Activated CD4-positive, alpha-beta T cell treated with anti-CD3 and anti-CD28 coated beads, Interleukin-10, Interleukin-2, amounts not matched to agents 100 ng/mL and 50 ng/mL, durations not matched to agents 16 hours and 8 hours (primary cell): ENCODE measurements around the gene RBM18.

Source experiments
- DNase-seq: peaks from one replicate; pipeline ENCODE4 v3.0.0-alpha.2; 2020

The RBM18 gene

DNA sequence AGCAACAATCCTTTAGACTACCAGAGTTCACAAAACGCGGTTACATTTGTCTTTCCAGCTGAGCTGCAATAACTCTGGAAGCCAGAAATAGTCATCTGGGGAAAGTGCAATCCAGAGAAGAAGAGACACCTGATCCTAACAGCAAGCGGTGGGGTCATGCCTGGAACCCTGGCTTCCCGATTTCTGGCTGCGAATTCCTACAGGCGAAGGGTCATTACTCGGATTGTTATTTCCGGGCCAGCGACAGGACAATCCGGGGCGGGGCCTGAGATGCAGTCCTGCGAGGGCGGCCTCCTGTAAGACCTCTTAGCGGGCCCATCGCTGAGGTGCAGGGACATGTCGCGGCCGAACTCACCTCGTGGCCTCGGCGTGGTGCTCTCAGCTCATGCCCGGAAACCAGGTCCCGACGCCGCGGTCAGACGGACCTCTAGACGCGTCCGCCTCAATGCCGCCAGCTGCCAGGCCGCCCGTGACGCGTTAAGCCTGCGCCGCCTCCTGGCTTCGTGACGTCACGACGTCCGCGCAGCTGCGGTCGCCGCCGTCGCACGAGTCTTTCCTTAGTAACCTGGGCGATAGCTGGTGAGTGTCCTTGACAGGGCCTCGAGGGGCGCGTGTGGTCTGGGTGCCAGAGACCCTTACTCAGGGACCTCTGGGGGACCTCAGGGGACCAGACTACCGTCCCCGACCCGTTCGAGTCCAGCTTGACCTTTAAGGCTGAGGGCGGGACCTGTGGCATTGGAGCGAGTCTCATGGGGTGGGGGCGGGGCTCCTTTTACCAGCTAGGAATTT, at the start of gene RBM18, which contains the start of gene MRRF:
Gene RBM18 (minus strand): TSS at position 481 of the 789 bp plus-strand sequence. CDS start 3,348 bp downstream, outside the sequence.
Gene MRRF (plus strand): TSS at position 523 of the 789 bp plus-strand sequence. CDS start 6,010 bp downstream, outside the sequence.
- peak; percentile 93 for DNase-seq

DNA sequence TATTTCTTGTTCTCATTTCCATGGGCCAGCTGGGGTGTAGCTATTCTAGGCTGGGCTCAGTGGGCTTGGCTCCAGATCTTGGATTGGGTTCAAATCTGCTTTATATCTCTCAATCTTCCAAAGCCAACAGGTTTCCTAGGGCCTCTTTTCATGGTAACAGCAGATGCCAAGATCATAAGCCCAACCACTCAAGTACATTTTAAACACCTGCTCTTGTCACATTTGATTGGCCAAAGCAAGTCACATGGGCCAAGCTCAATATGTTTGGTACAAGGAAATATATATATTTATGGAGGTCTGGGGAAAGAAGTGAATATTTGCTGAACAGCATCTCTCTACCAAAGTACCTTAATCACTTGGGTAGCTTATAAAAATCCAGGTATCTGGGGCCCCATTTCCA, 49.5 kb upstream of the RBM18 start:
- DNase-seq, result no peak

- DNase-seq, result no peak
Observed at GRCh38 chr9:122309861-122310260, 45.2 kb upstream of the RBM18 start.

- no peak for DNase-seq
Observed at GRCh38 chr9:122307925-122308324, 43.3 kb upstream of the RBM18 start.

DNA sequence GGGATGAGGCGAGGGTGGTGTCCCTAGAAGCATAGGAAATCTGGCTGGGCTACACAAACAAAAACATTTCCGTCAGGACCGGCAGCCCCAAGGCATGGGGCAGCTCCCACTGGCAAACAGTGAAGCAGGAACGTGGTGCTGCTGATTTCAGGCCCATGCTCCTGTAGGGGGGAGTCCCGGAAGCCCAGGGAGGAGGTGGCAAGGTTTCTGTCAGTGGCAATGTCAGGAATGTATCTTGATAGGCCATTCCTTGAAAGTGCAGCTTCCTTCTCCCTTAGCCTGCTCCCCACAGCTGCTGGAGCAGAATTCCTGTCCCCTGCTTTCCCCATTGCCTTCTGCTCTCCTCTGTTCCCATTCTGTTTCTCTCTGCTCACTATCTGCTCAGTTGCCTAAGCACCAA, 42.4 kb upstream of the RBM18 start:
- DNase-seq, result no peak

- no peak for DNase-seq
Observed at GRCh38 chr9:122302237-122303093, 37.8 kb upstream of the RBM18 start.

DNA sequence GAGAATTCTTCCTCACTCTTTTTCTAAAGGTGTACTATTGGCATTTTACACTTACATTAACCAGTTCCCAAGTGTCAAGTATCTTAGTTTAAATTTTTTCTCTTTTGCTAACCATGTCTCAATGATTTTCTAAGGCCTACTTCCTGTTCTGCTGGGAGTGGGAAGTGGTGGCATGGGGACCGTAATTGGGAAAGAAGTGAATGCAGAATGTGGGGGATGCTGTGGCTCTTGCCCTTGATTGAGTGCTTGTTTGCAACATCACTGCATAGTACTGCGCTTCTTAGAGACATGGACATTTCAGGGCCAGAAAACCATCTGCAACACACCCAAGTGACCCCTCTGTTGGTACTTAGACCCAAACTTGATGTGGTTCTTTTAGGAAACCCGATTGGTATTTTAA, 32.9 kb upstream of the RBM18 start:
- no peak for DNase-seq

DNA sequence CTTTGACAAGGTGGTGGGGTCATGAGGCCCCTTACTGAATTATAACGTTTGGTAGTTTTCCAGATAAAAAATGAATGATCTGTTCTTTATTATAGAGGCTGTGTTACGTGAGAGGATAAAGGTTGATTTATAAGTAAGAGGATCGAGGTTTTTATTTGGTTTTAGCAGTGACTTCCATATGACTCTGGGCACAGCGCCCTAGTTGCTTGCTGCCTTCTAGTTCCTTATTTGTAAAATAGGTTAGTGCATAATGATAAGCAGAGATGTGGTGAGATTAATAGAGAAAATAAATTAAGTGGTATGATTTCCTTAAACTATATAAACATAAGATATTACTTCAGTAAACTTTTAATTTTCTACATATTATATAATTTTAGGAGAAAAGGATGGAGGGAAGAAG, 29.9 kb upstream of the RBM18 start:
- DNase-seq, result no peak

DNA sequence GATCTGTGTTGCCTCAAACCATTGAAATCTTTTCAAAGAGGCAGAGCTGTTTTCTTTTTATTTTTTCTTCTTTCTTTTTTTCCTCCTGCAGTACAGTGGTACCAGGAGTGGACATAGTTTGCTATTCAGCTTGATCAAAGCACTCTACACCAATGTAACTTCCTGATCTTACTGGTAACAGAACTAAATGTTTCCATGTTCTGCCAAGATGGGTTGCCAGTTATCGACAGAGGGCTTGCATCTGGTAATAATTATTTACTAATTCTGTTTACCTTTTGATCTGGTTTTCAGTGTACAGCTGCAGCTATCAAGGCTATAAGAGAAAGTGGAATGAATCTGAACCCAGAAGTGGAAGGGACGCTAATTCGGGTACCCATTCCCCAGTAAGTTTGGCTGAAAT, 26.8 kb upstream of the RBM18 start:
- no peak for DNase-seq

DNA sequence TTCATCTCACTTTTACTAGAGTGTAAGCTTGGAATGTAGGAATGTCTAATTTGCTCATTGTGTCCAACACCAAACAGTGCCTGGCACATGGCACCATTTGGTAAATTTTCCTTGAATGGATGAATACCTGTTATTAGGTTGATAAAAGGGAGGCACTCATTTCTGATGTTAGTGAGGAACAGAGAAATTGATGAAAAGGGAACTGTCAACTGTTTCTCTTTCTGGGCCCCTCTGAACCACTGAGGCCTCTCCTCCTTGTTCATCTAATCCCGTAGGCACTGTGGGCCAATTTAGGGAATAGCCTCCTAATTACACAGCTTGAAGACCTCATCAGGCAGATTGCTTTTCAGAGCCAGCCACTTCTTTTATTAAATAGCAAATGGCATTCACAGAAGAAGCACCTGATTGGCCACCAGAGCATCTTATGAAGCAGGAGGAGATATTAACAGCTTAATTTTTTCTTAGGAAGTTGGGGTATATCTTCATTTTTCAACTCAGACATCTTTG, 22.6 kb upstream of the RBM18 start:
- DNase-seq, result no peak

DNA sequence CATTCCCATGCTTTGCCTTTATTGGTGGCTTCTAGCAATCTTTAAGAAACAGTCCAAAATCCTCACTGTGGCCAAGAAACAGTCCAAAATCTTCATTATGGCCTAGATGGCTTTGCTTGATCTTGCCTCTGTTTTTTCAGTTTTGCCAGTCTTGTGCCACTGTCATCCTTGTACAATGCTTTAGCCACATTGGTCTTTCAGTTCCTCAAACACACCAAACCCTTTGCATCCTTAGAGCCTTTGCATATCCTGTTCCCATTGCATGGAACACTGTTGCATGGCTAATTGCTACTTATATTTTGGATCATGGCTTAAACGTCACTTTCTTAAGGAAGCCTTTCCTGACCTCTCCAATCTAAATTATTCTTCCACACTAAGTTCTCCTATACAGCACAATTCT, 22.1 kb upstream of the RBM18 start:
- no peak for DNase-seq

GRCh38 chr9:122281368-122281767, 16.7 kb upstream of the RBM18 start:
- DNase-seq, result no peak

GRCh38 chr9:122277285-122277897, 12.8 kb upstream of the RBM18 start:
- no peak for DNase-seq

DNA sequence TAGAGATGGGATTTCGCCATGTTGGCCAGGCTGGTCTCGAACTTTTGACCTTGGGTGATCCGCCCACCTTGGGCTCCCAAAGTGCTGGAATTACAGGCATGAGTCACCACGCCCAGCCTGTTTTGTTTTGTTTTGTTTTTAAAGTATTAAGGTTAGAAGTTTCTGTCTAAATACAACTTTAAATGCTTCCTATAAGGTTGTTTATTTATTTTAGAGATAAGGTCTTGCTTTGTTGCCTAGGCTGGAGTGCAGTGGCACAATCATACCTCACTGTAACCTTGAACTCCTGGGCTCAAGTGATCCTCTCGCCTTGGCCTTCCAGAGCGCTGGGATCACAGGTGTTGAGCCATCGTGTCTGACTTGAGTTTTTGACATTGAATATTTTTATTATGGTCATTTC, 11.5 kb upstream of the RBM18 start:
- DNase-seq, result no peak

DNA sequence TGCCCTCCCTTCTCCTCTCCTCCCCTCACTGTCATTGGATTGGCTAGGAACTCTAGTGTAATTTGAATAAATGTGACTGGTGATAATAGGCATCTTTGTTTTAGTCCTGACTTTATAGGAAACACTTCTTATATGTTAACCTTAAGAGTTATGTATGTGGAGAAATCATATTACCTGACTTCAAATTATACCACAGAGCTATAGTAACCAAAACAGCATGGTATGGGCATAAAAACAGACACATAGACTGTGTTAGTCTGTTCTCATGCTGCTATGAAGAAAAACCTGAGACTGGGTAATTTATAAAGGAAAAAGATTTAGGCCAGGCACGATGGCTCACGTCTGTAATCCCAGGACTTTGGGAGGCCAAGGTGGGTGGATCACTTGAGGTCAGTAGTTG, 9.4 kb upstream of the RBM18 start:
- DNase-seq, result no peak

DNA sequence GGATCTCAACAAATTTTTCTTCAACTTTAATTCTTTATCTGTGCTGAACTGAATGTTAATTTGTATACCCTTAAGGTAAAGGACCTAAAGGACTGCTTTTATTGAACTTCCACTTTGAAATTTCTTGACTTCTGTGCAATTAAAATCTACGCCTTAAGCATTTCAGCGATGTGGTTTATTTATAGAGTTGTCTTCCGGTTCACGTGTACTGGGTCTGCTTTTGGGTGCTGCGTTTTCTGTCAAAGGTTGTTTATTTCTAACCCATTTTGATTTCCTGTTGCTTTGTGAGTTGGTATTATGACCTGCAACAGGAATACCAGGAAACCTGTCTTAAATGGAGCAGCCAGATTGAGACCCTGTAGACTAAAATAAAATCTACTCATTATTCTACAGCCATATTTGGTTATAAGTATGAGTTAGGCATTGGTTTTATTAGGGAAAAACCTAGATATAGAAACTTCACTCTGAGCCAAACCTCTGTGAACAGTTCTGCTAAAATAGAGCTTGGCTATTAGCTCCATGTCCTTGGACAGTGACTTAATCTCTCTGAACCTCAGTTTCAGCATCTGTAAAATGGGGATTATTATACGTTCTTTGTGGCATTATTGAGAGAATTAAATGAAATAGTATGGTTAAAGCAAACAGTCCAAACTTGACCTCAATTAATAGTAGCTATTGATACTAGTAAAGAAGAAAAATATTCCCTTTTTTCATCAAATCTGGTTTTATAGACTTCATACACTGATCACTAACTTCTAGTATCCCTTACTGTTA, 3.6 kb upstream of the RBM18 start:
- no peak for DNase-seq

DNA sequence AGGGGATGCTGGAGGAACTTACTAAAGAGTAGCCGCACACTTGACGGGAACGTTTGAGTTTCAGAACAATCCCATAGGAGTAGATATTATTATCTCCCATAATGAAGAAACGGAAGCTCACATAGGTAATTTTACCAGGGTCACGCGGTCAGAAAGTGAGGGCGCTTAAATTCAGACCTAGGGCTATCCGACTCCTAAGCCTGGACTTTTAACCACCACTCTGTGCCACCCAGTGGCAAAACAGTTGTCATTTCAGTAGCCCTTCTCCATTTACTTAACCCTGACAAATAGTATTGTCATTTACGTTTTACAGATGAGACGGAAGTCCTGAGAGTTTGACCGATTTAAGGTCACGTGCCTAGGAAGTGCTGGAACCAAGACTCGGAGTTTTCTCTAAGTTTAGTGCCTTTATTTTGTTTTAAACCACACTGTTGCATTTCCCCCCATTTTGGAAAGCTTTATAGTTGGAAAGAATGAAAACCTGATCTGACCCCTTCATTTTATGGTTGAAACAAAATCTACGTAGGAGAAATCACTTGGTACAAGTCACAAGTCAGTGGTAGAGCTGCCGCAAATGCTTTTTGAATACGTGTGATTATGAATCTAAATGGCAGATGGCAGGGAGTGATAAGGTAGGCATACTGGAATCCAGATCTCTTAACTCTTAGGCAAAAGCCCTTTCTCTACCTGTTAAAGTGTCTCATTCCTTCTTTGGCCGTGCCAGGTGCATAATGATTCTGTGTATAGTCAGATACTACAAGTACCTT, 692 bp upstream of the RBM18 start:
- peak; percentile 63 for DNase-seq

GRCh38 chr9:122263699-122264349, 816 bp downstream of the RBM18 start:
- DNase-seq, result peak; percentile 2

GRCh38 chr9:122262073-122262472, 2.6 kb downstream of the RBM18 start:
- DNase-seq, result no peak

- DNase-seq, result no peak
Observed at GRCh38 chr9:122261469-122261881, 3.2 kb downstream of the RBM18 start.

DNA sequence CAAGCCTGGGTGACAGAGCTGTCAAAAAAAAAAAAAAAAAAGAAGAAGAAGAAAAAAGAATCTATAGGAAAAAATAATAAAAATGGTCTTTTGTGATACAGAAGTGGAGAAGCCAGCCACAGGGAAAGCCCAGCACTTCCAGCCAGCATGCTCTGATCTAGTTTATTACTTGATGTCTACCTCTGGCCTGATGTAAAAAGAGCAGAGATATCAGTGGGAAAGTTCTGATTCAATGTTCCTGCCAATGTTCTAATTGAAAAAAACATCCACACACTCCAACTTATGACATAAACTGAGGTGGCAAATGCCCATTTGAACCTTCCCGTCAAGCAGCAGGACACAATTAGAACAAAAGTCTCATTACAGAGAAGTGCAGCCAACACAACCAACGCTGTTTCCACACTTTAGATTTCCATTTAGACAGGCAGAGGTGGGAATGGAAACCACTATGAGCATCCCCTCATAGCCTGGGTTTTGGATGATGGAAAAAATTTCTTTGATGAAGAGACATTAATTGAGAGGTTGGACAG, 5.7 kb downstream of the RBM18 start:
- no peak for DNase-seq
